Subcutaneous abdominal adipose tissue (tissue), 5 donors: ENCODE data around the gene DBF4B.

Experiments
- H3K27ac ChIP-seq: one replicate; pipeline ENCODE4 v1.7.0; 2013; ENCODE audit warnings: low read depth, mild to moderate bottlenecking, inconsistent platforms, low read length, moderate library complexity
- H3K27me3 ChIP-seq, 5 donors: one replicate each; pipeline ENCODE4 v1.7.0; 2013; ENCODE audit warnings: low read length in 5 of 5, inconsistent platforms in 1 of 5; ENCODE audit not compliant: control insufficient read depth in 5 of 5, insufficient read depth in 4 of 5
- H3K36me3 ChIP-seq, 5 donors: one replicate each; pipeline ENCODE4 v1.7.0; 2013; ENCODE audit warnings: low read length in 5 of 5; ENCODE audit not compliant: control insufficient read depth in 5 of 5, insufficient read depth in 5 of 5
- H3K4me1 ChIP-seq, 5 donors: one replicate each; pipeline ENCODE4 v1.7.0; 2013; ENCODE audit warnings: low read length in 5 of 5, mild to moderate bottlenecking in 3 of 5, moderate library complexity in 1 of 5; ENCODE audit not compliant: control insufficient read depth in 5 of 5, insufficient read depth in 5 of 5
- H3K4me3 ChIP-seq, 5 donors: one replicate each; pipeline ENCODE4 v1.7.0; 2013; ENCODE audit warnings: low read length in 5 of 5, low read depth in 1 of 5
- H3K9ac ChIP-seq, 5 donors: one replicate each; pipeline ENCODE4 v1.7.0; 2013; ENCODE audit warnings: low read length in 5 of 5, mild to moderate bottlenecking in 4 of 5, moderate library complexity in 3 of 5
- H3K9me3 ChIP-seq, 5 donors: one replicate each; pipeline ENCODE4 v1.7.0; 2013; ENCODE audit warnings: low read length in 5 of 5; ENCODE audit not compliant: control insufficient read depth in 5 of 5
- donor health status: healthy.
- donor health status: healthy.
- donor health status: healthy.
- donor health status: healthy.
- donor health status: healthy.

DBF4B gene

DNA sequence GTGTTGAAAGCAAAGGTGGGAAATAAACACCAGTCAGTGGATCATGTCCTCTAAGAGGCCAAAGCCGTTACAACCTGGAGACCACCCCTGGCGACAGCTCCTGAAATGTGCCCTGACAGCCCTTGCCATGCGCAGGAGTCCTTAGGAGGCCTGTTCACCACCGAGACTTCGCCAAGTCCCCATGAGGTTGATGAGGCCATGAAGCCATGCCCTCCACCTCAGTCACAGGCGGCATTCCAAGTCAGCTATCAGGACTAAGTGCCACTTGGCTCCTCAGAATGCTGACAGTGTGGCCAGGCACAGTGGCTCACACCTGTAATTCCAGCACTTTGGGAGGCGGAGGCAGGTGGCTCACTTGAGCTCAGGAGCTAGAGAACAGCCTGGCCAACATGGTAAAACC, 77.5 kb downstream of the DBF4B start:
- H3K36me3 ChIP-seq: no peaks in the 10 kb centered on the region
- H3K27me3 ChIP-seq: peaks cover 0 to 5% (median 0%) of the 10 kb centered on the region in 5 donors
- H3K9me3 ChIP-seq: no peaks in the 10 kb centered on the region
- H3K4me3 ChIP-seq: no peak overlapping the region
- H3K4me1 ChIP-seq: peaks cover 0 to 28% (median 23%) of the 10 kb centered on the region in 5 donors
- H3K27ac ChIP-seq: no peak overlapping the region
- H3K9ac ChIP-seq: no peak overlapping the region

DNA sequence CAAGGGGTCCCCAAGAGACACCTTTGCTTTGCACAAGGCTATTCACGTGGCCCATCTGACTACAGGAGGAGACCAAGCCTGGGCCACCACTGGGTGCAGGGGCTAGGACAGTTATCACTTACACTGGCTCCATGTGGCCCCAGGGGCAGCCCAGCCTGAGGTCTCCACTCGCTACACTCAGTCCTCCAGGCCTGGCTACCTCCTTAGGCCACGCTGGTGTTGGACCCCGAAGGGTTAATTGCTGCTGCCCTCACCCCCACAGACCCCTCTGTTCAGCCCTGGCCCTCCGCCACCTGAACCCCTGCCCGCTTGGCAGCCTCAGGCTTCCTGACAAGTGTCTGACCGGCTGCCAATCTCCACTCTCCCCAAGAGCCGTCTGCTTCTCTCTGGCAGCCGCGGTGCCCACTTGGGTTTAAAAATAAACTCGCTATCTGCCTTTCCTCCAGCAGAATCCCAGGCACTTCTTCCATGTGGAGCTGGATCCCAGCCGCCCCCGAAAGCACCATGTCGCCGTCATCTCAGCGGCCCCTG, 78.2 kb downstream of the DBF4B start:
- Histone ChIP-seq H3K4me3 (no peak overlapping the region), H3K4me1 (peaks cover 0 to 26% (median 17%) of the 10 kb centered on the region in 5 donors), H3K36me3 (no peaks in the 10 kb centered on the region), H3K9me3 (no peaks in the 10 kb centered on the region), H3K9ac (no peak overlapping the region), H3K27ac (no peak overlapping the region), H3K27me3 (peaks cover 0 to 5% (median 0%) of the 10 kb centered on the region in 5 donors)

DNA sequence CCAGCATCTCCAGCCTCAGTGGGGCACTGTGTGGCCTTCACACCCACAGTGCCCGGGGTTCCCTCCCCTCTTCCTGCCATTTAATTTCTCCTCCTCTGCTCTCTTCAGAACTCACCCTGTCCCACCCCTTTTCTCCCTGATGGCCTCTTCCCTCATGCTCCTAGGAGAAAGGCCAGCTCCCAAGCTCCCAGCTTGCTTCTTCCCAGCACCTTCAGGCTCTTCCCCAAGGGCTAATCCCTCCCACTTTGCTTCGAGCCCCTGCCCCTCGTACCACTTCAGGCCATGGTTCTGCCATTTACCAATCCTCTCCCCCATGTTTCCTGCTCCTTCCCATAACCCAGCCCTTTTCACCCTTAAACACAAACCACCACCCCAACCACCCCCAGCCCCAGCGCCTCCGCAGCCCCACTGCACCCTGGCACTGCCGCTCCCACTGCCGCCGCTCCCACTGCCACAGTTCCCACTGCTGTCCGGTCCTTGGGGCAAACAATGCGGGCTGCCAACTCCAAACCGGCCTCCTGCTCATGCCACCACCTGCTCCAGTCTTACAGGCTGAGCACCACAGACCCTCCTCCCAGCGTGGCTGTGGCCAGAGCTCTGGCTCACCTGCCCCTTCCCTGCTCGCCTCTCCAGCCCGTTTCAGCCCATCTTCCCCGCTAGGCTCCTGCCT, 78.9 kb downstream of the DBF4B start:
- Histone ChIP-seq H3K9ac (no peak overlapping the region), H3K4me1 (peaks cover 0 to 19% (median 9%) of the 10 kb centered on the region in 5 donors), H3K4me3 (no peak overlapping the region), H3K36me3 (no peaks in the 10 kb centered on the region), H3K9me3 (no peaks in the 10 kb centered on the region), H3K27me3 (peaks cover 0 to 5% (median 0%) of the 10 kb centered on the region in 5 donors), H3K27ac (no peak overlapping the region)

DNA sequence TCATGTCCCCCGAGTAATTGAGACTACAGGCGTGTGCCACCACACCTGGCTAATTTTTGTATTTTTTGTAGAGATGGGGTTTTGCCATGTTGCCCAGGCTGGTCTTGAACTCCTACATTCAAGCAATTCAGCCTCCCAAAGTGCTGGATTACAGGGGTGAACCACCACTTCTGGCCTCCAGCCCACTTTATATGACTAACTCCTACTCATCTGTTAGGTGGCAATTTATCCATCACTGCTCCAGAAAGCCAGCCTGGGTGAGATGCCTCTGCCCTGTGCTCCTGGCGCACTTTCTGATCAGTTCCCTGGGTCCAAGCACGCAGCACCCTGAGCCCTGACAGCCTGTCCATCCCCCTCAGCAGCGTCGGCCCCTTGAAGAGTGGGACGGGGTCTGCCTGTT, 79.7 kb downstream of the DBF4B start:
- peaks cover 0 to 5% (median 0%) of the 10 kb centered on the region in 5 donors for H3K27me3 ChIP-seq
- H3K9ac ChIP-seq: no peak overlapping the region
- H3K27ac ChIP-seq: no peak overlapping the region
- no peak overlapping the region for H3K4me3 ChIP-seq
- peaks cover 0 to 19% (median 7%) of the 10 kb centered on the region in 5 donors for H3K4me1 ChIP-seq
- no peaks in the 10 kb centered on the region for H3K36me3 ChIP-seq
- H3K9me3 ChIP-seq: no peaks in the 10 kb centered on the region

DNA sequence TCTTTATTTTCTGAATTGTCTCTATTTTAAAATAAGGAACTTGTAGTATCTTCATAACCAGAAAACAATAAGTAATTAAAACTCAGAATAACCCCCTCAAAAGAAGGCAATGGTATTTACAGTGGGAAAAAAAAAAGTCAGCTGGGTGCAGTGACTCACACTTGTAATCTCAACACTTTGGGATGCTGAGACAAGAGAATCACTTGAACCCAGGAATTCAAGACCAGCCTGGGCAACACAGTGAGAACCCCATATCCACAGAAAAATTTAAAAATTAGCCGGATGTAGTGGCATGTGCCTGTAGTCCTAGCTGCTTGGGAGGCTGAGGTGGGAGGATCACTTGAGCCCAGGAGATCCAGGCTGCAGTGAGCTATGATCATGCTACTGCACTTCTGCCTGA, 83.8 kb downstream of the DBF4B start:
- Histone ChIP-seq H3K27me3 (peaks cover 0 to 5% (median 0%) of the 10 kb centered on the region in 5 donors), H3K36me3 (peaks cover 0 to under 1% (median 0%) of the 10 kb centered on the region in 5 donors), H3K9me3 (no peaks in the 10 kb centered on the region), H3K27ac (no peak overlapping the region), H3K4me3 (no peak overlapping the region), H3K9ac (no peak overlapping the region), H3K4me1 (peaks cover 0 to 25% (median 20%) of the 10 kb centered on the region in 5 donors)

DNA sequence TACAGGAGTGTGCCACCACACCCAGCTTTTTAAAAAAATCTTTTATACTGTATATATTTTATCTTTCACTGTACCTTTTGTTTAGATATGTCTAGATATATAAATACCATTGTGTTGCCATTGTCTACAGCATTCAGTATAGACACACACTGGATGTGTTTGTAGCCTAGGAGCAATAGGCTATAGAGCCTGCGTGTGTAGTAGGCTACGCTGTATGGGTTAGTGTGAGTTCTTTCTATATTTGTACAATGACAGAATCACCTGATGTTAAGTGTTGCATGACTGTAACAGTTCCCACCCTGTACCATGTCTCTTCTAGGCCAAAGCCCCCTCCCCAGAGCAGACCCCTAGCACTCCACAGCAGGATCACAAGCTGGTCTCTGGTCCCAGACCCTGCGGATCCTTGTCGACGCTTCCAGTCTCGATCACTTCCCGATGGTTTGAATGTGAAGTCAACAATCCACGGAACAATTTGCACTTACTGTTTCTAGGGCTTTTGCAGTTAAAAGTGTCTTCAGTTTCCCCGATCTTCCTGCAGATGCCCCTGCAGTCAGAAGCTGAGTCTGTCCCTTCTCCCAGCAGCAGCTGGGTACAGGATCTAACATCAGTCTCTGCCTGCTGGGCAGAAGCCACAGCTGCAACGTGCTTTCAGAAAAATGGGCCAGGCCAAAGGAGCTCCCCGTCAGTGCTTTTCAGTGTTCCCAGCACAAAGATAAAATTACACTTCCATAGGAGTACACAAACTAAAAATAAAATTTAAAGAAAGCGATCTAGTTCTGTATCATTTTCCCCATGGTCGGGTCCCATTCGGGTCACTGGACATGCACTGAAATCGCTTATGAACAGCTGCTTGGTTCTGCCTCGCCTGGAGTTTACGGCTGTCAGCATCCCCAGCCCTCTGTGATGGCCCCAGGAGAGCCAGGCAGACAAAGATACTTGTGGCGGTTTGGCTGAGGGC, 85.7 kb downstream of the DBF4B start:
- peaks cover 0 to 25% (median 15%) of the 10 kb centered on the region in 5 donors for H3K4me1 ChIP-seq

DNA sequence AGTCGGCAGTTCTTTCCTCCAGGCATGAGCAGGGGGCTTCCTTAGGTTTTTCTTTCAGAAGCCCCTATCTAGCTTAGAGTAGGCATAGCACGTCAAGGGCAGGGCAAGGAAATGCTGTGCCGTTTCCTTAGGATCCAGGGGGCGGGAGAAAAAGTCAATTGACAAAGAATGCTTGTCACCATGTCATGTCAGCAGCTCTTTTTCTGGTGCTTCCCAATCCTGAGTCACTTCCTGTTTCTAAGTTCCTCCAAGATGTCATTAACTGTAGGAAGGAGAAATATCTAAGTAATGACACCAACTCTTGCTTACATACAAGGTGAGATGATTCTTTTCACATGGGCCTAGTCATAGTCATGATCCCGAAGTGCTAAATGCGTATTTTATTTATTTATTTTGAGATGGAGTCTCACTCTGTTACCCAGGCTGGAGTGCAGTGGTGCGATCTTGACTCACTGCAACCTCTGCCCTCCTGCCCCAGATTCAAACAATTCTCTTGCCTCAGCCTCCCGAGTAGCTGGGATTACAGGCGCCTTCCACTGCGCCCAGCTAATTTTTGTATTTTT, 86.5 kb downstream of the DBF4B start:
- Histone ChIP-seq H3K4me3 (peak overlapping the region in 1 of 5 donors; percentile 15), H3K9ac (no peak overlapping the region), H3K9me3 (no peaks in the 10 kb centered on the region), H3K27ac (peak overlapping the region; percentile 46), H3K36me3 (peaks cover 0 to 2% (median 0%) of the 10 kb centered on the region in 5 donors), H3K27me3 (peaks cover 0 to 2% (median 0%) of the 10 kb centered on the region in 5 donors), H3K4me1 (peaks cover 0 to 25% (median 15%) of the 10 kb centered on the region in 5 donors)

More for the DNA sequence above, 85.7 kb downstream of the DBF4B start:
- Histone ChIP-seq H3K36me3 (peaks cover 0 to 2% (median 0%) of the 10 kb centered on the region in 5 donors), H3K27ac (peak overlapping the region; percentile 46), H3K9ac (no peak overlapping the region), H3K27me3 (peaks cover 0 to 2% (median 0%) of the 10 kb centered on the region in 5 donors), H3K9me3 (no peaks in the 10 kb centered on the region), H3K4me3 (peak overlapping the region in 1 of 5 donors; percentile 15)

DNA sequence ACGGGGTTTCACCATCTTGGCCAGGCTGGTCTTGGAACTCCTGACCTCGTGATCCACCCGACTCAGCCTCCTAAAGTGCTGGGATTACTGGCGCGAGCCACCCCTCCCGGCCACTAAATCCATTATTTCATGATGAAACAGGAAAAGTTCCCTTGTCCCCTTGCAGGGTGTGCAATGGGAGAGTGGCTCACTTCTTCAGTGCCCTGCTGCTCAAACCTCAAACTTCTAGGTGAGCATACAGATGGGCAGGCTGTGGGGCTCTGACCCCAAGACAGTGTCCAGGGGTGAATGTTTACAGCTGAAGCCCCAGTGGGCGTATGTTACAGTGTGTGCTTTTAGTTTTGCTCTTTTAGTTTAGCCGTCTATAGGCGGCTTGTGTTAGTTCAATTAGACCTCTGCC, 87.0 kb downstream of the DBF4B start:
- no peaks in the 10 kb centered on the region for H3K9me3 ChIP-seq
- H3K4me1 ChIP-seq: peaks cover 0 to 25% (median 15%) of the 10 kb centered on the region in 5 donors
- no peak overlapping the region for H3K4me3 ChIP-seq
- H3K9ac ChIP-seq: no peak overlapping the region
- peak overlapping the region; percentile 30 for H3K27ac ChIP-seq
- H3K36me3 ChIP-seq: peaks cover 0 to 2% (median 0%) of the 10 kb centered on the region in 5 donors
- H3K27me3 ChIP-seq: peaks cover 0 to 2% (median 0%) of the 10 kb centered on the region in 5 donors

DNA sequence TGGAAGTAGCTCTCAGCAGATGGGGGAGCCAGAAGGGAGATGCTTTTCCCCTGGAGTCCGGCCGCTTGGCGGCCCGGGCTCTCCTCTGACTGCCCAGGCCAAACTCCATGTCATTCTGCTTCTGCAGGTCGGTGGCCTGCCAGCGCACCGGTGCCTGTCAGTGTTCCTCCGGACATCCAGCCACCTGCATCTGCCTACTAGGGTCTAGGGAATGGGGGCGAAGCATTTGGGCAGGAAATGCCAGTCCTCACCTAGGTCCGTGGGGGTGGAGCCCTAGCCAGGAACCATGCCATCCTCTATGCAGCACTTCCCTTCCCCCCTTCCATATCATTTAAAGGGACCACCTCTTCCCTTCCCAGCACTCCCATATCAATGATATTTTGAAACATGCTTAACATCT, 87.5 kb downstream of the DBF4B start:
- H3K27ac ChIP-seq: peak overlapping the region; percentile 30
- no peak overlapping the region for H3K4me3 ChIP-seq
- peaks cover 0 to 2% (median 0%) of the 10 kb centered on the region in 5 donors for H3K27me3 ChIP-seq
- H3K36me3 ChIP-seq: peaks cover 0 to 2% (median 0%) of the 10 kb centered on the region in 5 donors
- H3K9ac ChIP-seq: no peak overlapping the region
- no peaks in the 10 kb centered on the region for H3K9me3 ChIP-seq
- H3K4me1 ChIP-seq: peaks cover 0 to 25% (median 15%) of the 10 kb centered on the region in 5 donors
